Transverse colon (tissue), 3 donors: Measurements from ENCODE around the gene QKI.

Source experiments
- POLR2A ChIP-seq: fragments of 450-650 bp; IDR thresholded peaks from one replicate; pipeline ENCODE4 v1.6.1; 2016; ENCODE audit warnings: antibody characterized with exemption, mild to moderate bottlenecking, moderate library complexity
- TF ChIP-seq, protein P1 (sequence below), 5 experiments: fragments of 200-600 bp in 3 of 5; fragments of 450-650 bp in 2 of 5; sonication (generic) in 3 of 5; IDR thresholded peaks; 1 replicate in 2 of 5; 2 replicates in 3 of 5; pipeline ENCODE4 v1.5.1; 2016 to 2017; ENCODE audit warnings: antibody characterized with exemption in 5 of 5, inconsistent platforms in 3 of 5, mild to moderate bottlenecking in 2 of 5, moderate library complexity in 1 of 5

DNA sequence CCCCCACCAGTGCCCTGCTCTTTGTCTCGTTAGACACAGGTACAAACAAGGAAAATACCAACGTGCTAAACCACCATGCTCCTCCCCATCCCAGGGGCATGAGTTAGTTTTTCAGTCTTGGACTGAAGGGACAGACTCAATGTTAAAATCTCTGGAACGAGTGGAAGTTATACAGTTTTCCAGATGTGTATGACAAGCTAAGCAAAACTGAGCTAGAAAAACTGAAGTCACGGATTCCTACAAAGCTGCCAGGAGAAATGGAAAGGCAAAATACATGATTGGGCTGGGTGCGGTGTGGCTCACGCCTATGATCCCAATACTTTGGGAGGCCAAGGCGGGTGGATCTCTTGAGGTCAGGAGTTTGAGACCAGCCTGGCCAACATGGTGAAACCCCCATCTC is 34.3 kb upstream of the QKI start:
- TF ChIP-seq, protein P1, sequence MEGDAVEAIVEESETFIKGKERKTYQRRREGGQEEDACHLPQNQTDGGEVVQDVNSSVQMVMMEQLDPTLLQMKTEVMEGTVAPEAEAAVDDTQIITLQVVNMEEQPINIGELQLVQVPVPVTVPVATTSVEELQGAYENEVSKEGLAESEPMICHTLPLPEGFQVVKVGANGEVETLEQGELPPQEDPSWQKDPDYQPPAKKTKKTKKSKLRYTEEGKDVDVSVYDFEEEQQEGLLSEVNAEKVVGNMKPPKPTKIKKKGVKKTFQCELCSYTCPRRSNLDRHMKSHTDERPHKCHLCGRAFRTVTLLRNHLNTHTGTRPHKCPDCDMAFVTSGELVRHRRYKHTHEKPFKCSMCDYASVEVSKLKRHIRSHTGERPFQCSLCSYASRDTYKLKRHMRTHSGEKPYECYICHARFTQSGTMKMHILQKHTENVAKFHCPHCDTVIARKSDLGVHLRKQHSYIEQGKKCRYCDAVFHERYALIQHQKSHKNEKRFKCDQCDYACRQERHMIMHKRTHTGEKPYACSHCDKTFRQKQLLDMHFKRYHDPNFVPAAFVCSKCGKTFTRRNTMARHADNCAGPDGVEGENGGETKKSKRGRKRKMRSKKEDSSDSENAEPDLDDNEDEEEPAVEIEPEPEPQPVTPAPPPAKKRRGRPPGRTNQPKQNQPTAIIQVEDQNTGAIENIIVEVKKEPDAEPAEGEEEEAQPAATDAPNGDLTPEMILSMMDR (IDR thresholded peaks at IDR 0.05) = no peak
- TF ChIP-seq POLR2A = no peak
